Measurements from ENCODE around the gene ZW10.
"Not testable (repeated sequence)": the region's sequence is repeated elsewhere in the genome, so short reads cannot be mapped to it uniquely, and the experiment has no call there.

Gene ZW10

DNA sequence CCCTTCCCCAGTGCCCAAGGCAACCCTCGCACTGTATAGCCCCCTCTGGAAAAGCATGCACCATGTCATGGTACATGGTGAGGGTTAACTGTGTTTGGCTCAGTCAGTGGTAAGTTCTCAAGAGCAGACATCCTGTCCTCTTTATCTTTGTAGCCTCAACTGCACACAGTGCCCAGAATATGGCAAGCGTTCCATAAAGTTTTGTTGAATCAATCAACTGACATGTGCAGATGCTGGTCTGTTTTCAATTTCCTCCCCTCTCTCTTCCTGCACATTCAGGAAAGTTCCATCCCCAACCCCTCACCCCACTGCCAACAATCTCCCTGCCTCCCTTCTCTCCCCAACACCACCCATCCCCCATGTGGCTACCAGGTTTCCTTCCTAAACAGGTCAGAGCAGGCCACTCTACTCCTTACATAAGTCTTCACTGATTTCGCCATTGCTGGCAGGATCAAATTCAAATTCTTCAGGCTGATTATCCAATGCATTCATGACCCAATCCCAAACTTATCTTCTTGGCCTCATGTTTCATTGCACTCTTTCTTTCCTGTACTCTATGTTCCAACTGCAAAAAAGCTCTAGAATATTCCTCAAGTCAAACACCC lies 51.9 kb downstream of the ZW10 start:
- TF ChIP-seq TAF1 (IDR thresholded peaks at IDR 0.05; ENCODE audit: borderline replicate concordance, low read depth, low read length) (no peak), POLR2AphosphoS5 (IDR thresholded peaks at IDR 0.05; ENCODE audit: low read depth, low read length) (no peak), POLR2A (IDR thresholded peaks at IDR 0.05; ENCODE audit: low read depth, low read length) (no peak)
- FAIRE-seq, result no peak

DNA sequence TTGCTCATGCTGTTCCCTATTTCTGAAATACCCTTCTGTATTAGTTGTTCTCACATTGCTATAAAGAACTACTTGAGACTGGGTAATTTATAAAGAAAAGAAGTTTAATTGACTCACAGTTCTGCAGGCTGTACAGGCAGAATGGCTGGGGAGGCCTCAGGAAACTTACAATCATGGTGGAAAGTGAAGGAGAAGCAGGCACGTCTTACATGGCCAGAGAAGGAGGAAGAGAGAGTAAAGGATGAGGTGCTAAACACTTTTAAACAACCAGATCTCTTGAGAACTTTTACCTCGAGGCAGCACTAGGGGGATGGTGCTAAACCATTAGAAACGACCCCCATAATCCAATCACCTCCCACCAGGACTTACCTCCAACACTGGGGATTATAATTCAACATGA lies 53.0 kb downstream of the ZW10 start:
- DNase-seq (ENCODE audit: insufficient read length); FAIRE-seq: not testable (repeated sequence)

More for the DNA sequence above, 51.9 kb downstream of the ZW10 start:
- DNase-seq (ENCODE audit: insufficient read length), result no peak

DNA sequence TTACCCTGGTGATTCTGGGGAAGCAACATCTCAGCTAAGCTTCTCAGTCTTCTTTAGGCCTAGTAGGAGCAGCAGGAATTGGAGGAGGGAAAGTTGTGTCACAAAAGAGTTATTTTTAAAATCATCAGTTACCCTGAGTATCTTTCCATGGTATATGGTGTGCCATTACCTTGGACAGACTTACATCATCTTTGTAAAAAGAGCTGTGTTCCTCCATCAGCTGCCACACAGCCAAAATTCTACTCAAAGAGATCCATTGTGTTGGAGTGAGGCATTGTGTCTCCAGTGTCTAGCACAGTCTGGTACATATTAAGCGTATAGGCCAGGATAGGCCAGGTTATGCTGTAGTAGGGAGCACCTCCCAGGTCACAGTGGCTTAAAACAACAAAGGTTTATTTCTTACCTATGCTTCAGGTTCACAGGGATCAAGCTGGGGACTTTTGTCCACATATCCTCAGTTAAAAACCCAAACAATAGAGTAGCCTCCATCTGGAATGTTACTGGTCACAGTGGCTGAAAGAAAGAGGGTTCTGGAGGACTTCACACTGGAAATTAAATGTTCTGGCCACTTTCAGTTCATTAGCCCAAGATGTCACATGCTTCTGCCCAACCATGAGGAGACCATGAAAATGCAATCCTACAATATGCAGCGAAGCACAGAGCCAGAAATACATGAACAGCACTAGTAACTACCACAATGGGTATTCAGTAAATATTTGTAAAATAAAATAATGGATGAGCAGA lies 57.4 kb downstream of the ZW10 start:
- TF ChIP-seq TAF1 (IDR thresholded peaks at IDR 0.05; ENCODE audit: borderline replicate concordance, low read depth, low read length) (no peak), POLR2A (IDR thresholded peaks at IDR 0.05; ENCODE audit: low read depth, low read length) (no peak), POLR2AphosphoS5 (IDR thresholded peaks at IDR 0.05; ENCODE audit: low read depth, low read length) (no peak)
- DNase-seq (ENCODE audit: insufficient read length) (no peak), FAIRE-seq (no peak)

DNA sequence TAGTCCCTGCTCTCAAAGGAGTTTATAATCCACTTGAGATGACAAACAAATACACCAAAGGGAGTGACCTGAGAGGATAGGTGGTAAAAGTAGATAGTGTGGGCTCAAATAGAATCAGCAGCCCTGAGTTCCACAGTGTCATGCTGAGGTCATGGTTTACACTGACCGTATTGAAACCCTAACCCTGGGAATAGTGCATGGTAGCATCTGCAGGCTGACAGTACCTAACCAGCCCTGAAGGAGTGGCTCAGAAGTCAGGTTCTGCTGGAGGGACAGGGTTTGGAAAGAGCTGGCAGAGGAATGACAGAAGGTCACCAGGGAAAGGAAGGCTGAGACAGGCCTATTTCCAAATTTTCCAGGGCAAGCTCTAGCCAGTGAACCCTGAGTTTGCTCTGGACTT lies 58.2 kb downstream of the ZW10 start:
- FAIRE-seq (no peak), DNase-seq (ENCODE audit: insufficient read length) (no peak)
- TF ChIP-seq POLR2A (IDR thresholded peaks at IDR 0.05; ENCODE audit: low read depth, low read length), result no peak
- TF ChIP-seq TAF1 (IDR thresholded peaks at IDR 0.05; ENCODE audit: borderline replicate concordance, low read depth, low read length), result no peak
- TF ChIP-seq POLR2AphosphoS5 (IDR thresholded peaks at IDR 0.05; ENCODE audit: low read depth, low read length), result no peak

DNA sequence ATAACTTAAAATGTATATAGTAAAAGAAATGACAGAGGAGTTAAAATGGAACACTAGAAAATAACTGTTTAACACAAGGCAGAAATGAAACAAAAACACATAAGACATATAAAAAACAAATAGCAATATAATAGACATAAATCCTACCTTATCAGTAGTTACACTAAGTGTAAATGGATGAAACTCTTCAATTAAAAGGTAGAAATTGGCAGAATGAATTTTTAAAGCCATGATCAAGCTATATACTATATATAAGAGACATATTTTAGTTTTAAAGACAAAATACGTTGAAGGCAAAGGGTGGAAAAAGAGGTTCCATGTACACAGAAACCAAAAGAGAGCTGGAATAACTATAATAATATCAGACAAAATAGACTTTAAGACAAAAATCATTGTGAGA lies 62.5 kb downstream of the ZW10 start:
- DNase-seq (ENCODE audit: insufficient read length) (no peak), FAIRE-seq (no peak)
- TF ChIP-seq POLR2AphosphoS5 (IDR thresholded peaks at IDR 0.05; ENCODE audit: low read depth, low read length) (no peak), TAF1 (IDR thresholded peaks at IDR 0.05; ENCODE audit: borderline replicate concordance, low read depth, low read length) (no peak), POLR2A (IDR thresholded peaks at IDR 0.05; ENCODE audit: low read depth, low read length) (no peak)

DNA sequence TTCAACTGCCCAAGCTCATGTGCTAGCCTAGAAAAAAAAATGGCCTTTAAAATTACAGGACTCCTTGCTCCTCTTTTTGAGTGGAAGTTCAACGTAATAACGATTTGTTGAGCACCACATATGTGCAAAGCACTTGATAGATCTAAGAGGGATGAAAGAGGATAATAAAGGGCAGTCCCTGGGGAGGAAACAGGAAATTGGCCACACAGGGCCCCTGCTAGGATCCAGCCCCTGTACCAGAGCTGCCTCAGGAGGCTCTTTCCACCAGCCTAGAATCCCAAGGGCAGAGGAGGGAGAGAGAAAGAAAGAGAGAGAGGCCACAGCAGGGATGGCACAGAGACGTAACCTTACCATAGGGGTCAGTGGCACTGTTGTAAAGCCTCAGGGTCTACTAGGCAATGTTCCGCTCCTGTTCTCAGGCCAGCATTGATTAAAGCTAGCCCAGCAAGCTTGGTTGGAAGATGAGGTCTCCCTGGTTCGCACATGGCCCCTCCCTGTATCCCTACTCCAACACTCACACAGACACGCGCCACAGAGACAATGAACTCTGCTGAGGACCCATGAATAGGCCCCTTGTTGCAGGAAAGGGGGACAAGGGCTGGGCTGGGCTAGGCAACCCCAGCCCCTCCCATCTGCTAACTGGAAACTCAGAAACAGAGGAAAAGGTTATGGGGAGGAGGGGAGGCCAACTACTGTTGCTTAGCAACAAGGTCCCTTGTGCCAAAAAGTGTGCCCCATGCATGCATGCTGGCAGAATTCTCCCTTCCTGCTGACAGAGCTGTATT lies 67.4 kb downstream of the ZW10 start, which contains the start of gene TMPRSS5:
TMPRSS5 (minus strand) TSS at position 438 of the 785 bp plus-strand sequence; CDS start at position 354, 84 bp downstream.
- TF ChIP-seq TAF1 (IDR thresholded peaks at IDR 0.05; ENCODE audit: borderline replicate concordance, low read depth, low read length) (no peak), POLR2A (IDR thresholded peaks at IDR 0.05; ENCODE audit: low read depth, low read length) (no peak), POLR2AphosphoS5 (IDR thresholded peaks at IDR 0.05; ENCODE audit: low read depth, low read length) (no peak)
- DNase-seq (ENCODE audit: insufficient read length), result no peak
- no peak for FAIRE-seq

DNA sequence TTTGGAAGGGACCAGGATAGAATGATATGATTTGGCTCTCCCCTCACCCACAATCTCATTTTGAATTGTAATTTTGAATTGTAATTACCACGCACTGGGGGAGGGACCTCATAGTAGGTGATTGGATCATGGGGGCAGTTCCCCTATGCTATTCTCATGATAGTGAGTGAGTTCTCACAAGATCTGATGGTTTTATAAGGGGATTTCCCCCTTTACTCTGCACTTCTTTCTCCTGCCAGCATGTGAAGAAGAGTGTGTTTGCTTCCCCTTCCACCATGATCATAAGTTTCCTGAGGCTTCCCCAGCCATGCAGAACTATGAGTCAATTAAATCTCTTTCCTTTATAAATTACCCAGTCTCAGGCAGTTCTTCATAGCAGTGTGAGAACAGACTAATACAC lies 69.9 kb downstream of the ZW10 start:
- not testable (repeated sequence) for DNase-seq (ENCODE audit: insufficient read length); FAIRE-seq

DNA sequence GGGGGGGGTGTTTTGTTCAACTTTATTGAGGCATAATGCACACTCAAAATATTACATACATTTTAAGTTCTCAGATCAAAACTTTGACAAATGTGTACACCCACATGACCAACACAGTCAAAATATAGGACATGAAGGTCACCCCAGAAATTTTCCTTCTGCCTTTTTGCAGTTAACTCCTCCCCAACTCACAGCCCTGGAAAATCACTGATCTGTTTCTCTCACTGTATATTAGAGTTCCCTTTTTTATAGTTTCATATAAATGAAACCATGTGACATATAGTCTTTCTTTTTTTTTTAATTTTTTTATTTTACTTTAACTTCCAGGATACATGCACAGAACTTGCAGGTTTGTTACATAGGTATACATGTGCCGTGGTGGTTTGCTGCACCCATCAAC lies 72.0 kb downstream of the ZW10 start:
- TF ChIP-seq POLR2A (IDR thresholded peaks at IDR 0.05; ENCODE audit: low read depth, low read length) (no peak), TAF1 (IDR thresholded peaks at IDR 0.05; ENCODE audit: borderline replicate concordance, low read depth, low read length) (no peak), POLR2AphosphoS5 (IDR thresholded peaks at IDR 0.05; ENCODE audit: low read depth, low read length) (no peak)
- no peak for FAIRE-seq
- DNase-seq (ENCODE audit: insufficient read length), result no peak

DNA sequence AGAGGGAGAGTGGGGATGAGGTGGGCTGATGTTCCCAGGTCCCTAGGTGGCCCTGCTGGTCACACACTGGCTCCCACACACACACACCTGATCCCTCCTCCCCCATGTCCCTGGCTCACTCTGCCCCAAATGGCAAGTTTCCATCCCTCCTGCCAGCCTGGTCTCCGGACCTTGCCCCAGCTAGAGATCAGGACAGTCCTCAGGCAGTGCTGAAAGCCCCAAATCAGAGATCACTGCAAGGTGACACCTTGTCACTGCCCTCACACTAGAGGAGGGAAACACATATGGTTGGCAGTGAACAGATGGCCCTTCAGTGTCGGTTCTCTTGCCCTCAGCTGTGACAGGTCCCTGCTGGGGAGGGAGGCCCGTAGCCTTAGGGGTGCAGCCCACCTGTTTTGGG lies 75.0 kb downstream of the ZW10 start:
- DNase-seq (ENCODE audit: insufficient read length) (no peak), FAIRE-seq (no peak)
- no peak for TF ChIP-seq POLR2A (IDR thresholded peaks at IDR 0.05; ENCODE audit: low read depth, low read length)
- no peak for TF ChIP-seq POLR2AphosphoS5 (IDR thresholded peaks at IDR 0.05; ENCODE audit: low read depth, low read length)
- no peak for TF ChIP-seq TAF1 (IDR thresholded peaks at IDR 0.05; ENCODE audit: borderline replicate concordance, low read depth, low read length)

DNA sequence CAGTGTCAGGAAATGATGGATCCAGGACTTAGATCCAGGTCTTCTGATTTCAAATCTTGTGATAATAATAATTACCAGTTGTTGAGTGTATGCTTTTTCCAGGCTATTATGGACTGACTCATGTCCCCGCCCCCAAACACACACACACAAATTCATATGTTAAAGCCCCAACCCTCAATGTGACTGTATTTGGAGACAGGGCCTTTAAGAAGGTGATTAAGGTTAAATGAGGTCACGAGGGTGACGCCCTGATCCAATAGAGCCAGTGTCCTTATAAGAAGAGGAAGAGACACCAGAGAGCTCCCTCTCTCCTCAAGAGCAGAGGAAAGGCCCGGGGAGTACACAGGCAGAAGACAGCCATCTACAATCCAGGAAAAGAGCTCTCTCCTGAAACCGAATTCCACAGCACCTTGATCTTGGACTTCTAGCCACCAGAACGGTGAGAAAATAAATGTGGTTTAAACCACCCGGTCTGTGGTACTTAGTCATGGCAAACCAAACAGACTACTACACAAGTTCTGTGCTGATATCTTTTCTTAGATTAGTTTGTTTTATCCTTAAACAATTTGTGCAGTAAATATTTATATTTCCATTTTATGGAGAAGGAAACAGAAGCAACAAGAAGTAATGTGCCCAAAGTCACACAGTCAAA lies 75.6 kb downstream of the ZW10 start:
- FAIRE-seq, result no peak
- no peak for TF ChIP-seq POLR2AphosphoS5 (IDR thresholded peaks at IDR 0.05; ENCODE audit: low read depth, low read length)
- TF ChIP-seq POLR2A (IDR thresholded peaks at IDR 0.05; ENCODE audit: low read depth, low read length), result no peak
- no peak for TF ChIP-seq TAF1 (IDR thresholded peaks at IDR 0.05; ENCODE audit: borderline replicate concordance, low read depth, low read length)
- no peak for DNase-seq (ENCODE audit: insufficient read length)

DNA sequence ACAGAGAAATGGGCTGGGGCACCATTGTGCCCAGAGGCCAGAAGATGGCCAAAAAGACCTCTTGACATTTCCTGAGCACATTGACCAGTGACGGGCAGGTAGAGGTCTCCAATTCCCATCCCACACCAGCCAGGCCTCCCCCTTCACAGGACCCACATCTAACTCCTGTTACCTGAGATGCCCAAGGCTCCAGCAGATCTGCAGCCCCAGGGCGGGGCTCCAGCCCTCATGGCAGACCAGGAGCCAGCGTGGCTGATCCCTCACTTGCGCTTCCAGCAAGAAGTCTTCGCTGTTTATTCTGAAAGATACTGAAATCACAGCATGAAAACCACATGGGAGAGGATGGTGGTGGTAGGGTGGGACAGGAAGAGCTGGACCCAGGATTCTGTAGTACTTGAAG lies 76.4 kb downstream of the ZW10 start:
- TF ChIP-seq POLR2A (IDR thresholded peaks at IDR 0.05; ENCODE audit: low read depth, low read length) (no peak), TAF1 (IDR thresholded peaks at IDR 0.05; ENCODE audit: borderline replicate concordance, low read depth, low read length) (no peak)
- DNase-seq (ENCODE audit: insufficient read length) (no peak), FAIRE-seq (no peak)

Data from GM12892 (cell line).